Type B pancreatic cell (in vitro differentiated cells): ENCODE data around the gene TCIRG1. TPM values are rescaled to one million over a fixed set of nuclear protein-coding genes. Genes with fewer than 3 reads are reported as not detected.
"Not testable (repeated sequence)": the region's sequence is repeated elsewhere in the genome, so short reads cannot be mapped to it uniquely, and the experiment has no call there.

ENCODE experiments used
- DNase-seq: peaks from one replicate; pipeline ENCODE4 v3.0.0; 2021; ENCODE audit warnings: mixed read lengths; ENCODE audit not compliant: unreplicated experiment; ENCODE audit errors: extremely low spot score
- H3K27ac Mint-ChIP-seq: 2 replicates; pipeline ENCODE4 v1.8.0; 2021; ENCODE audit warnings: mild to moderate bottlenecking, mixed read lengths
- H3K27me3 Mint-ChIP-seq: 2 replicates; pipeline ENCODE4 v1.8.0; 2021; ENCODE audit warnings: mixed read lengths
- H3K36me3 Mint-ChIP-seq: 2 replicates; pipeline ENCODE4 v1.8.0; 2021; ENCODE audit warnings: mixed read lengths
- H3K4me1 Mint-ChIP-seq: one replicate; pipeline ENCODE4 v1.8.0; 2021; ENCODE audit warnings: mixed read lengths; ENCODE audit not compliant: unreplicated experiment
- H3K4me3 Mint-ChIP-seq: 2 replicates; pipeline ENCODE4 v1.8.0; 2021; ENCODE audit warnings: mild to moderate bottlenecking, mixed read lengths
- H3K9me3 Mint-ChIP-seq: 2 replicates; pipeline ENCODE4 v1.8.0; 2021; ENCODE audit warnings: mixed read lengths
- long read RNA-seq: library from polyadenylated mRNA; unstranded; transcript quantifications from one replicate; pipeline ENCODE4 v2.0.0, GENCODE V29; 2020
- total RNA-seq: library from RNA; stranded (reverse); gene quantifications from 2 replicates; pipeline ENCODE4 v1.2.1, GENCODE V29; 2021; ENCODE audit warnings: low replicate concordance
- TF ChIP-seq, protein P1 (sequence below): fragments of 200-600 bp; sonication (generic); conservative IDR thresholded peaks from 2 replicates; pipeline ENCODE4 v1.5.0; 2021; ENCODE audit warnings: antibody characterized with exemption, mild to moderate bottlenecking

TCIRG1 gene
- 37.0 and 49.7 TPM in 2 replicates for total RNA-seq
- long read RNA-seq, partial matches to known transcripts = 2 of 5 reads
- long read RNA-seq, other reads (novel, unspliced or antisense) = 1 of 5 reads

DNA sequence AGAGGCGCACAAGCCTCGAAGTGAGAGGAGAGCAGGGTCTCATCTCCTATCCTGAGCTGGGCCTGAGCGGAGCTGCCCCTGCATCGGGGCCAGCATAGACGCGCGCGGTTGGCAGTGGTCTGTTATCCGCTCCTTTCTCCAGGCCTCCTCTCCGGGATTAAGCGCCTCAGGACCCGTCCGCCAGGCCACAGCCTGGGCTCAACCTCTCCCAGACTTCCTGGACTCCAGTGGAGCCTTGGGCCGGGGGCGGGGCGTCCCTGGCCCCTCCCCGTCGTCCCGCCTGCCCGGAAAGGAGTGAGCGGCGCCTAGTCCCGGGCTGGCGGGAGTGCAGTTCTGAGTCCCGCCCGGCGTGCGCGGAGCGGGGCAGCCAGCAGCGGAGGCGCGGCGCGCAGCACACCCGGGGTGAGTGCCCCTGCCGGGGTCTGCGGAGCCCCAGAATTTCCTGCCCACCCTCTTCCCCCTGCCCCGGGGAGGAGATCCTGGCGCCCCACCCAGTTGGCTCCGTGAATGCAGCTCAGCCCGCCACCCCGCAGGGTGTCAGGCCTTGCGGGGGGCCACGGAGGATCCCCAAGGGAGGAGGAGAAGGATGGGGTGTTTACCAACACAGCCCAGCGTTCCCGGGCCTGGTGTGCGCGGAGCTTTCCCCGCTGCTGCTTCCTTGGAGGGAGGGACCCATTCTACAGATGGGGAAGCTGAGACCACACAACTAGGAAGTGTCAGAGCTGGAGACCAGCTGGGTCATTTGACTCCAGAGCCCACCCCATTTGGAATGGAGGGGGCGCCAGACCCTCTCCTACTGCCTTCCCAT lies at the start of gene TCIRG1:
Gene TCIRG1 (plus strand): TSS at position 308 of the 808 bp plus-strand sequence. CDS start 2,247 bp downstream, outside the sequence.
- Mint-ChIP-seq H3K4me1 (peaks cover 7% of the 10 kb centered on the region), H3K36me3 (no peaks in the 10 kb centered on the region), H3K27ac (peak within 1 kb of the TSS; percentile 82), H3K27me3 (no peaks in the 10 kb centered on the region), H3K9me3 (no peaks in the 10 kb centered on the region), H3K4me3 (peak within 1 kb of the TSS; percentile 80)
- no peak for DNase-seq
- TF ChIP-seq, protein P1, sequence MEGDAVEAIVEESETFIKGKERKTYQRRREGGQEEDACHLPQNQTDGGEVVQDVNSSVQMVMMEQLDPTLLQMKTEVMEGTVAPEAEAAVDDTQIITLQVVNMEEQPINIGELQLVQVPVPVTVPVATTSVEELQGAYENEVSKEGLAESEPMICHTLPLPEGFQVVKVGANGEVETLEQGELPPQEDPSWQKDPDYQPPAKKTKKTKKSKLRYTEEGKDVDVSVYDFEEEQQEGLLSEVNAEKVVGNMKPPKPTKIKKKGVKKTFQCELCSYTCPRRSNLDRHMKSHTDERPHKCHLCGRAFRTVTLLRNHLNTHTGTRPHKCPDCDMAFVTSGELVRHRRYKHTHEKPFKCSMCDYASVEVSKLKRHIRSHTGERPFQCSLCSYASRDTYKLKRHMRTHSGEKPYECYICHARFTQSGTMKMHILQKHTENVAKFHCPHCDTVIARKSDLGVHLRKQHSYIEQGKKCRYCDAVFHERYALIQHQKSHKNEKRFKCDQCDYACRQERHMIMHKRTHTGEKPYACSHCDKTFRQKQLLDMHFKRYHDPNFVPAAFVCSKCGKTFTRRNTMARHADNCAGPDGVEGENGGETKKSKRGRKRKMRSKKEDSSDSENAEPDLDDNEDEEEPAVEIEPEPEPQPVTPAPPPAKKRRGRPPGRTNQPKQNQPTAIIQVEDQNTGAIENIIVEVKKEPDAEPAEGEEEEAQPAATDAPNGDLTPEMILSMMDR = no peak

- H3K27ac Mint-ChIP-seq, DNase-seq, H3K4me1 Mint-ChIP-seq, H3K36me3 Mint-ChIP-seq, H3K9me3 Mint-ChIP-seq: not testable (repeated sequence)
- Mint-ChIP-seq H3K4me3 (peak overlapping the region; percentile 51), H3K27me3 (peaks cover 49% of the 10 kb centered on the region)
These were observed 48.1 kb upstream of the TCIRG1 start for GRCh38 chr11:67990546-67991346.

- H3K36me3 Mint-ChIP-seq, H3K9me3 Mint-ChIP-seq, DNase-seq, H3K4me1 Mint-ChIP-seq, H3K27ac Mint-ChIP-seq: not testable (repeated sequence)
- Mint-ChIP-seq H3K27me3 (peaks cover 45% of the 10 kb centered on the region), H3K4me3 (peak overlapping the region; percentile 79)
These were observed 47.3 kb upstream of the TCIRG1 start for GRCh38 chr11:67991347-67992121.

GRCh38 chr11:67993821-67994220 lies 45.0 kb upstream of the TCIRG1 start:
- not testable (repeated sequence) for H3K4me3 Mint-ChIP-seq, H3K9me3 Mint-ChIP-seq, DNase-seq, H3K27ac Mint-ChIP-seq, H3K4me1 Mint-ChIP-seq, H3K36me3 Mint-ChIP-seq
- TF ChIP-seq, protein P1 = peak; percentile 77
- H3K27me3 Mint-ChIP-seq = peaks cover 40% of the 10 kb centered on the region

- not testable (repeated sequence) for H3K9me3 Mint-ChIP-seq, H3K4me3 Mint-ChIP-seq, H3K27ac Mint-ChIP-seq, H3K4me1 Mint-ChIP-seq, DNase-seq, H3K36me3 Mint-ChIP-seq
- peaks cover 35% of the 10 kb centered on the region for H3K27me3 Mint-ChIP-seq
These were observed 44.4 kb upstream of the TCIRG1 start for GRCh38 chr11:67994387-67994786.

GRCh38 chr11:67995129-67995528 lies 43.7 kb upstream of the TCIRG1 start:
- H3K4me1 Mint-ChIP-seq, H3K4me3 Mint-ChIP-seq, DNase-seq, H3K27ac Mint-ChIP-seq, H3K9me3 Mint-ChIP-seq, H3K36me3 Mint-ChIP-seq: not testable (repeated sequence)
- peaks cover 27% of the 10 kb centered on the region for H3K27me3 Mint-ChIP-seq

DNA sequence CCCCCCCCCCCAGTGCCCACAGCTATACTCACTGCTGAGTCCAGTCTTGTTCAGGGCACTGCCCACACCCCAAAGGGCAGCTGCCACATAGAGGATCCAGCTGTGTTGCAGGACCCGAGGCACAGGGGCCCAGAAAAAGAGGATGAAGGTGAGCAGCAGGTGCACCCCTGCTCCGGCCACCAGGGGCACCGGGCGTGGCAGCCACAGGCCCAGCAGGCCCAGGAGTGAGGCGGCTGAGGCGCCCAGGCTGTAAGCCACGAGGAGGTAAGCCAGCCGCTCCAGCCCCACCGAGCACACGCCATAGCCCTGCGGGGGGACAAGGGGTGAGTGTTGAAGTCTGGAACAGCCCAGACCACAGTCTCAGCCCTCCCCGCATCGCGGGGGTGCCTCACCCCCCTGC lies 43.2 kb upstream of the TCIRG1 start:
- H3K27ac Mint-ChIP-seq, H3K4me3 Mint-ChIP-seq: not testable (repeated sequence)

More for the DNA sequence above, 43.2 kb upstream of the TCIRG1 start:
- H3K4me1 Mint-ChIP-seq, H3K9me3 Mint-ChIP-seq, H3K36me3 Mint-ChIP-seq, DNase-seq: not testable (repeated sequence)
- peaks cover 27% of the 10 kb centered on the region for H3K27me3 Mint-ChIP-seq
